LNCaP clone FGC (cell line): Measurements from ENCODE around the gene ADGRB2.
A peak's percentile ranks its signal among the peaks of the same experiment; 100 is the strongest.

Experiments used
- DNase-seq: peaks from one replicate; pipeline ENCODE4 v3.0.0-alpha.2; 2011; ENCODE audit warnings: low read depth
- H3K4me3 ChIP-seq: 2 replicates; pipeline ENCODE4 v1.5.1; 2011; ENCODE audit warnings: mild to moderate bottlenecking, low read depth, low read length, control low read depth
- TF ChIP-seq, protein P1 (sequence below): IDR thresholded peaks from 2 replicates; pipeline ENCODE4 v1.5.1; 2012; ENCODE audit warnings: mild to moderate bottlenecking; ENCODE audit not compliant: control insufficient read depth, insufficient read depth; ENCODE audit errors: extremely low read depth

The ADGRB2 gene

DNA sequence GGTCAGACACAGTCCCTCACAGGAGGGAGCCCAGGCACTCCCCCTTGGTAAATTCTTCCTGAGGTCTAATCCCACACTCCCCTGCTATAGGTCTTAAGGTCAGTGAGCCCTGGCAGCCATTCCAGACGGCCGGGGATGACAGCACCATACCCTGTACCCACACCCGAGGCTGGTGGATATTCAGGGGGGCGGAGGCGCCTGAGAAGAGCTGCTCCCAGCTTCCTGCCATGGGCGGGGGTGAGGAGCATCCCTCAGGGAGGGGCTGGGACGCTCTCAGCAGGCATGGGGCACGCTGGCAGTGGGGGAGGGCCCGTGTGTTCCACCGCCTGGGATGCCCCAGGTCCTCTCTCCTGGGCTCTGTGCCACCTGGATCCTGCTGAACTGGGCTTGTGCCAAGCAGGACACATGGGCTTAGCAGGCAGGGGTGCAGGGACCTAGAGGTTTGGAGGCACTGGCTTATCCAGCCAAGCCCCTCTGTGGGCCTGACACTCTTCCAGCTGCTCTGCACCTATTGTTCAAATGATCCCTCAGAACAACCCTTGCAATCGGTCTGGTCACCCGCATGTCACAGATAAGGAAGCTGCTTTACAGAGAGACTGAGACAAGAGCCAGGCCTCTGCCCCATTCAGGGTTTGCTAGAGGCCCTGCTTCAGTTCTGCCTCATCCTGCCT is 5.7 kb upstream of the ADGRB2 start:
- no peak overlapping the region for H3K4me3 ChIP-seq
- DNase-seq, result no peak
- TF ChIP-seq, protein P1, sequence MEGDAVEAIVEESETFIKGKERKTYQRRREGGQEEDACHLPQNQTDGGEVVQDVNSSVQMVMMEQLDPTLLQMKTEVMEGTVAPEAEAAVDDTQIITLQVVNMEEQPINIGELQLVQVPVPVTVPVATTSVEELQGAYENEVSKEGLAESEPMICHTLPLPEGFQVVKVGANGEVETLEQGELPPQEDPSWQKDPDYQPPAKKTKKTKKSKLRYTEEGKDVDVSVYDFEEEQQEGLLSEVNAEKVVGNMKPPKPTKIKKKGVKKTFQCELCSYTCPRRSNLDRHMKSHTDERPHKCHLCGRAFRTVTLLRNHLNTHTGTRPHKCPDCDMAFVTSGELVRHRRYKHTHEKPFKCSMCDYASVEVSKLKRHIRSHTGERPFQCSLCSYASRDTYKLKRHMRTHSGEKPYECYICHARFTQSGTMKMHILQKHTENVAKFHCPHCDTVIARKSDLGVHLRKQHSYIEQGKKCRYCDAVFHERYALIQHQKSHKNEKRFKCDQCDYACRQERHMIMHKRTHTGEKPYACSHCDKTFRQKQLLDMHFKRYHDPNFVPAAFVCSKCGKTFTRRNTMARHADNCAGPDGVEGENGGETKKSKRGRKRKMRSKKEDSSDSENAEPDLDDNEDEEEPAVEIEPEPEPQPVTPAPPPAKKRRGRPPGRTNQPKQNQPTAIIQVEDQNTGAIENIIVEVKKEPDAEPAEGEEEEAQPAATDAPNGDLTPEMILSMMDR, result no peak

DNA sequence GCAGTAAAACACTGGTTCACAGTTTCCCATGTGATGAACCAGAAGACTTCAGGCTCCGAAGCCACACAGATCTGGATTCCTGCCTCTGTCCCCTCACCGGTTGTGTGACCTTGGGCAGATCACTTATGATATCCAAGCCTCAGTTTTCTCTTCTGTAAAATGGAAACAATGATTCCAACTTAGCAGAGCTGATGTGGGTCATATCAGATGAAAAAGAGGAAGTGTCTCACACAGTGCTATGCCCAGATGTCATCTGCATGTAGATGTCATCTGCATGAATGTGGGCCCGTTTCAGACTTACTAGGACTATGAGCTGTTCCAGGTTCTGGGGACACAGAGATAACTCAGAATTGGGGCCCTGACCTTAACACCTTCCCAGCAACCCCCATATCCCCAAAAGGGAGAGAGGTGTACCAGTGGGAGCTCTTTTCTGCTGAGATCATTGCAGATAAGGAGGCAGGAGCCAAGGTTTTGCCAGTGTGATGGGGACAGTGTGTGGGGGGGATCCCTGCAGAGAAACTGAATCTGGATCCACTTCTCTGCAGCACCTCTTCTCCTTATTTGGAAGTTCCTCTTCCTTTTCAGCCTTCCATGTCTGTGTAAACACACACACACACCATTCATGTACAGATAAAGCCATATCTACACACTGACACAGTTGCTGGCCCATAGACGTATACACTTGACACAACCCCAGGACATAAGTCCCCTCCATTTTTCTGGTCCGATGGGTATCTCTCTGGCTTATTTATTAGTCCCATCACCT is 5.0 kb upstream of the ADGRB2 start:
- DNase-seq, result no peak
- TF ChIP-seq, protein P1, result no peak
- no peak overlapping the region for H3K4me3 ChIP-seq

DNA sequence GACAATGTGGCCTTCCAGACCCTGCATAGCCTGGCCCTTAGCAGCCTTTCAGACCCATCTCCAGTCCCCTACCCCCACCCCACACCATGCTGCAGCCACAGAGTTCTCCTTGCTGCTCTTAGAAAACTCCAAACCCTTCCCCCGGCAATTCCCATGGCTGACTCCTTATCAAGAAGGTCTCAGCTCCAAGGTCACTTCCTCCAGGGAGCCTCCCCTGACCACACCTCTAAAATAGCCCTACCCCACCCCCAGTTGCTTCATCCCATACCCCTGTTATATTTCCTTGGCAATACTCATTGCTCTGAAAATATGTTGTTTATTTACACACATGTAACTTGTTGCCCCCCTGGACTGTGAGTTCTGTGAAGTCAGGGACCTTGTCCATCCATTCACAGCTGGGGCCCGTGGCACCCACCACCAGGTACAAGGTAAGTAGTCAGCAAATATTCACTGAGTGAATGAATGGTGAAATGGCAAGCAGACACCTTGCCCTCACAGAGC is 4.3 kb upstream of the ADGRB2 start:
- no peak overlapping the region for H3K4me3 ChIP-seq
- DNase-seq, result no peak
- TF ChIP-seq, protein P1, result no peak

DNA sequence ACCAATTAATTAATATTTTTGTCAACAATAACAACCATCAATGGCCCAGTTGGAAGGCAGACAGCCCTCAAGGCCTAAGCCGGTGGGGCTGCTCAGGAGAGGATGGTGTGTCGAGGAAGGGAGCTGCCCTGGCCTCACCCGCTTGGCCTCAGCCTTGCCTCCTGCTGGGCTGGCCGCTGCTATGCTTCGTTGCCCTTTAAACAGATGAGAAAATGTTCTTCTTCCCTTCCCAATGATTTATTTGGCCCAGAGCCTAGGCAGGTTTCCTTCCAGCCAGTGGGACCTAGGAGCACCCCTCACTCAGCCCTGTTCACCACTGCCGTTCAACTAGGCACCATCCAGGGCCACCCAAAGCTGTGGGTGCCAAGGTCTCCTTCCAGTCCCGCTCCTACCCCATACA is 3.1 kb upstream of the ADGRB2 start:
- TF ChIP-seq, protein P1, result no peak
- no peak overlapping the region for H3K4me3 ChIP-seq
- DNase-seq, result no peak

DNA sequence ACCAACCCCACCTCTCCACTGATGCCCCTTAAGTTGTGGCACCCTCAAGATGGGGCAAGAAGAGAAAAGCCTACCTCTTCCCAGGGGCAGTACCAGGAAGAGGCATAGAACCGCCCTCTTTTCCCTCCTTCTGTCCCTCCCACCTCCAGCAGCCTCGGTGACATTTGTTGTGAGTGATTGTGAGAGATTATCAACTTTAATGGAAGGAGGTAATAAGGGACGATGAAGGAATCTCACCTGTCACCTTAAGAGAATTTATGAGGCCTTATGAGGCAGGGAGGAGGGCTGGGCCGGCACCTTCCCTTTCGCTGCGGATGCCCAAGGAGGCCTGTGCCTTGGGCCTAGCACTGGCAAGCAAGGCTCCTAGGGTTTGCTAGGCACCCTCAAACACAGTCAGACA is 1.4 kb upstream of the ADGRB2 start:
- DNase-seq, result no peak
- no peak overlapping the region for H3K4me3 ChIP-seq
- TF ChIP-seq, protein P1, result no peak

DNA sequence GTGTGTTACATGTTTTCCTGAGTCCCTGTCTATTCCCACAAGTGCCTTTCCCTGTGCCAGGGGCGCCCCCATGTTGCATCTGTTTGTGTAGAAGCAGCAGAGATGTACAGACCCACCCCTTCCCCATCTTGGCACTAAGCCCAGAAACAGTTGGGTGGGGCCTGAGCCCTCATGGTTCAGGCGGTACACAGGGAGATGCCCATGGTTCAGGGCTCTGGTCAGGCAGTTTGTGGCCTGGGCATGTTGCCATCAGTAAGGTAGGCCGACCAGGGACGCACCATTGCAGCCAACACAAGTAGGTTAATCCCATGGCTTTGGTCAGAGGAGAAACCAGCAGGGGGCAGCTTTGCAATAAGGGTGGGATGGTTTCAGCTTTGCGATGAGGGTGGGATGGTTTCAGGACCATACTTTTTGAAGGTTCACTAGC is 914 bp upstream of the ADGRB2 start:
- TF ChIP-seq, protein P1, result peak; percentile 39
- H3K4me3 ChIP-seq, result no peak overlapping the region
- no peak for DNase-seq
